SU-DHL-6 (cell line): ENCODE measurements around the gene RPL32.

Experiments used
- H2AFZ ChIP-seq: fragments of 200-600 bp; sonication (generic); 2 replicates; pipeline ENCODE4 v1.6.1; 2014; ENCODE audit warnings: low read depth, mild to moderate bottlenecking, moderate library complexity, mixed read lengths, antibody characterized with exemption, low read length; ENCODE audit not compliant: severe bottlenecking
- H3F3A ChIP-seq: fragments of 200-600 bp; shearing (Covaris generic); 2 replicates; pipeline ENCODE4 v1.6.0; 2016; ENCODE audit warnings: antibody characterized with exemption, mild to moderate bottlenecking; ENCODE audit not compliant: insufficient read depth
- H3K27ac ChIP-seq: fragments of 200-600 bp; sonication (generic); 2 replicates; pipeline ENCODE4 v1.5.1; 2016; ENCODE audit warnings: low read depth, mild to moderate bottlenecking, low read length, moderate library complexity, mixed read lengths
- H3K27me3 ChIP-seq: fragments of 200-600 bp; sonication (generic), shearing (Covaris generic); 2 replicates; pipeline ENCODE4 v1.6.0; 2014; ENCODE audit warnings: mild to moderate bottlenecking, low read length
- H3K36me3 ChIP-seq: fragments of 200-600 bp; sonication (generic); 2 replicates; pipeline ENCODE4 v1.6.1; 2014; ENCODE audit warnings: mild to moderate bottlenecking, low read length, mixed read lengths
- H3K4me2 ChIP-seq: fragments of 300-600, 200-600 bp; shearing (Covaris generic), sonication (generic); 2 replicates; pipeline ENCODE4 v1.6.0; 2014; ENCODE audit warnings: low read length, low read depth, mild to moderate bottlenecking; ENCODE audit not compliant: poor library complexity, severe bottlenecking
- H3K4me3 ChIP-seq: fragments of 200-600 bp; sonication (generic); 2 replicates; pipeline ENCODE4 v1.5.1; 2014; ENCODE audit warnings: antibody characterized with exemption, low read length, mild to moderate bottlenecking, mixed read lengths; ENCODE audit not compliant: insufficient read depth, poor library complexity, severe bottlenecking
- H3K79me2 ChIP-seq: fragments of 200-600 bp; sonication (generic); 2 replicates; pipeline ENCODE4 v1.6.1; 2014; ENCODE audit warnings: mild to moderate bottlenecking, low read length, moderate library complexity; ENCODE audit not compliant: insufficient read depth
- H3K9ac ChIP-seq: fragments of 200-600 bp; sonication (generic); 2 replicates; pipeline ENCODE4 v1.7.0; 2014; ENCODE audit warnings: mild to moderate bottlenecking, low read length
- H3K9me2 ChIP-seq: fragments of 200-600 bp; sonication (generic); replicated peaks from 2 replicates; pipeline ENCODE4 v1.6.1; 2014; ENCODE audit warnings: low read length; ENCODE audit not compliant: insufficient read depth
- H3K9me3 ChIP-seq: fragments of 200-600 bp; sonication (generic); 2 replicates; pipeline ENCODE4 v1.6.1; 2014; ENCODE audit warnings: low read length, mixed read lengths; ENCODE audit not compliant: insufficient read depth
- H4K20me1 ChIP-seq: fragments of 200-600 bp; sonication (generic); 2 replicates; pipeline ENCODE4 v1.6.1; 2014; ENCODE audit warnings: low read depth, mild to moderate bottlenecking, antibody characterized with exemption, low read length, moderate library complexity, mixed read lengths
- CTCF ChIP-seq: fragments of 200-600 bp; sonication (generic); IDR thresholded peaks from one replicate; pipeline ENCODE4 v1.5.1; 2017; ENCODE audit warnings: antibody characterized with exemption, mild to moderate bottlenecking, low read length, moderate library complexity; ENCODE audit not compliant: insufficient read depth, poor library complexity, severe bottlenecking
- EZH2phosphoT487 ChIP-seq: fragments of 200-600 bp; sonication (generic), shearing (Covaris generic); conservative IDR thresholded peaks from 2 replicates; pipeline ENCODE4 v1.6.1; 2018; ENCODE audit warnings: mild to moderate bottlenecking, antibody characterized with exemption, low read length, moderate library complexity, mixed read lengths

RPL32 gene

DNA sequence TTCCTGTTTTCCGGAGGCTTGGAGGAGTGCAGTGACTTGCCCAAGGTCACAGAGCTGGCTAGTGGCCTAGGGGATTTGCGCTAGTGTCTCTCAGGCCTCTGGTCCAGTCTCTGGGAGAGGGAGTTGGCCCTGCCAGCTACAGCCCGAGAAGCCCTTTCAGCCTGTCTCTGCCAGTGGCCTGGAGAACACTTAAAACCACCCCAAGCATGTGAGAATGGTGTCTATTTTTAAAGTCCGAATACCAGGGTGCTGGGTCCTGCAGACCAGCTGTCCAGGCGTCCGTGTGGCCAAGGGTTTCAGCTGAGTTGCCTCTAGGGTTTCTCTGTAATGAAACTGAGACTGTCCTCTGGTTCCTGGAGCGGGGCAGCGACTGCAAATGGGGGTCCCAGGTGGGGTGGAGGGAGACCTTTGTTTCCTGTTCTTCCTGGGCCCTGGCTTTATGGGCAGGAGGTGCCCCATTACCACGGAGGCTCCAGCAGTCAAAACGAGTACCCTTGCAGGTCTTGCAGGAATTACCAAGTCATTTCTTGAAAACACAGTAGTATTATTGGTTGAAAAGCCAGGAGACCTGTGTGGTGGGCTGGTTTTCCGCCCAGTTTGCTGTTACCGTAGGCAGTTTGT lies 42.7 kb downstream of the RPL32 start:
- H3K27me3 ChIP-seq, result no peaks in the 10 kb centered on the region
- H3K9me2 ChIP-seq, result no peaks in the 10 kb centered on the region
- H3F3A ChIP-seq, result 0 out of 2 replicates have a peak, but pooled peaks cover 3% of the 10 kb centered on the region
- no peak overlapping the region for H3K27ac ChIP-seq
- H3K36me3 ChIP-seq, result no peaks in the 10 kb centered on the region
- no peak overlapping the region for H3K4me3 ChIP-seq
- no peaks in the 10 kb centered on the region for H3K9me3 ChIP-seq
- no peak overlapping the region for H3K4me2 ChIP-seq
- H3K79me2 ChIP-seq, result no peaks in the 10 kb centered on the region
- H4K20me1 ChIP-seq, result no peaks in the 10 kb centered on the region
- H3K9ac ChIP-seq, result no peak overlapping the region
- no peak for TF ChIP-seq CTCF
- no peak for TF ChIP-seq EZH2phosphoT487
- H2AFZ ChIP-seq, result no peak overlapping the region

GRCh38 chr3:12797892-12798558 lies 43.3 kb downstream of the RPL32 start:
- no peaks in the 10 kb centered on the region for H3K9me2 ChIP-seq
- H3K9me3 ChIP-seq, result no peaks in the 10 kb centered on the region
- H3K4me2 ChIP-seq, result no peak overlapping the region
- no peak overlapping the region for H3K4me3 ChIP-seq
- H3K9ac ChIP-seq, result no peak overlapping the region
- H3K36me3 ChIP-seq, result no peaks in the 10 kb centered on the region
- no peak overlapping the region for H2AFZ ChIP-seq
- TF ChIP-seq CTCF (no peak), EZH2phosphoT487 (no peak)
- no peaks in the 10 kb centered on the region for H4K20me1 ChIP-seq
- 0 out of 2 replicates have a peak, but pooled peaks cover 3% of the 10 kb centered on the region for H3F3A ChIP-seq
- no peaks in the 10 kb centered on the region for H3K79me2 ChIP-seq
- H3K27me3 ChIP-seq, result no peaks in the 10 kb centered on the region
- H3K27ac ChIP-seq, result no peak overlapping the region

DNA sequence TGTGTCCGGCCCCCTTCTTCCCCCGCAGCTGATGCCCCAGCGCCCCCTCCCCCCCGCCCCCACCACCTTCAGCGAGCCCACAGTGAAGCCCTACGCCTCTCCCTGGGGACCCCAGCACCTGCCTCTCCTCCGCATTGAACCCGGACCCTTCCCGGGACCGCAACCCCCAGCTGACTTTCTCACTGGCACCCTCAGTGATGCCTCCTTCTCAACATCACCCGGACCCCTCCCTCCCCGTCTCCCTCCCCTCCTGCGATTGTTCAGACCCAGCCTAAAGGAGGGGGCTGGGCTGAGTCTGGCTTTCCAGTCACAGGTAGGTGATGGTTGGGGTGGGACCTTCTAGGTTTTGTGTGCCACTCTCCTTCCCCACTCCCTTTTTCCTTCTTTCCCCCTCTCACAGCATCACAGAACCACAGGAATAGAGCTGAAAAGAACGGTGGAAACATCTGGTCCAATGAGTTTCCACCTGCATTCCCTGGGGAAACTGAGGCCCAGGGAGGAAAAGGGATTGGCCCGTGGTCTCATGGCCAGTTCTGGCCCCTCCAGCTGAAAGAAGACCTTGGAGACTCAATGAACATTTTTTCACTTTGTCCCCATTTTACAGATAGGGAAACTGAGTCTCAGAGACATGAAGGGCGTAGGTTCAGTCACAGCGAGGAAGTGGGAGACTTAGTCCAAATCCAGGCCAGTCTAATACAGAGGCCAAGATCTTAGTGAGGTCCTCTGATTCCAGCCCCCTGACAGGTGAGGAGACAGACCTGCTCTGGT lies 44.1 kb downstream of the RPL32 start:
- no peaks in the 10 kb centered on the region for H3K9me2 ChIP-seq
- H3K9me3 ChIP-seq, result no peaks in the 10 kb centered on the region
- 0 out of 2 replicates have a peak, but pooled peaks cover 3% of the 10 kb centered on the region for H3F3A ChIP-seq
- no peaks in the 10 kb centered on the region for H3K79me2 ChIP-seq
- H3K27me3 ChIP-seq, result no peaks in the 10 kb centered on the region
- no peak for TF ChIP-seq EZH2phosphoT487
- no peak for TF ChIP-seq CTCF
- no peak overlapping the region for H3K4me2 ChIP-seq
- H3K36me3 ChIP-seq, result no peaks in the 10 kb centered on the region
- no peak overlapping the region for H2AFZ ChIP-seq
- H4K20me1 ChIP-seq, result no peaks in the 10 kb centered on the region
- H3K27ac ChIP-seq, result no peak overlapping the region
- H3K4me3 ChIP-seq, result no peak overlapping the region
- H3K9ac ChIP-seq, result no peak overlapping the region
